Nephron (organoid): Measurements from ENCODE around the gene GRIN3B.

Experiments used
- H3K27ac Mint-ChIP-seq, 3 experiments: 2 replicates each; pipeline ENCODE4 v1.8.0; 2020; ENCODE audit warnings: mixed read lengths in 3 of 3, mild to moderate bottlenecking in 2 of 3, moderate library complexity in 1 of 3
- H3K27me3 Mint-ChIP-seq: 2 replicates; pipeline ENCODE4 v1.8.0; 2021; ENCODE audit warnings: low read depth, mild to moderate bottlenecking, moderate library complexity, mixed read lengths
- H3K36me3 Mint-ChIP-seq: 2 replicates; pipeline ENCODE4 v1.8.0; 2020; ENCODE audit warnings: low read depth, mixed read lengths
- H3K4me1 Mint-ChIP-seq: 2 replicates; pipeline ENCODE4 v1.8.0; 2020; ENCODE audit warnings: mixed read lengths
- H3K4me3 Mint-ChIP-seq, 3 experiments: 2 replicates each; pipeline ENCODE4 v1.8.0; 2020; ENCODE audit warnings: mild to moderate bottlenecking in 3 of 3, mixed read lengths in 3 of 3, moderate library complexity in 2 of 3
- H3K9me3 Mint-ChIP-seq: 2 replicates; pipeline ENCODE4 v1.8.0; 2020; ENCODE audit warnings: mixed read lengths
- TF ChIP-seq, protein P1 (sequence below), 3 experiments: fragments of 200-600 bp; sonication (generic); IDR thresholded peaks; one replicate each; pipeline ENCODE4 v1.5.0; 2021; ENCODE audit warnings: antibody characterized with exemption in 3 of 3; ENCODE audit not compliant: unreplicated experiment in 3 of 3

Gene GRIN3B

DNA sequence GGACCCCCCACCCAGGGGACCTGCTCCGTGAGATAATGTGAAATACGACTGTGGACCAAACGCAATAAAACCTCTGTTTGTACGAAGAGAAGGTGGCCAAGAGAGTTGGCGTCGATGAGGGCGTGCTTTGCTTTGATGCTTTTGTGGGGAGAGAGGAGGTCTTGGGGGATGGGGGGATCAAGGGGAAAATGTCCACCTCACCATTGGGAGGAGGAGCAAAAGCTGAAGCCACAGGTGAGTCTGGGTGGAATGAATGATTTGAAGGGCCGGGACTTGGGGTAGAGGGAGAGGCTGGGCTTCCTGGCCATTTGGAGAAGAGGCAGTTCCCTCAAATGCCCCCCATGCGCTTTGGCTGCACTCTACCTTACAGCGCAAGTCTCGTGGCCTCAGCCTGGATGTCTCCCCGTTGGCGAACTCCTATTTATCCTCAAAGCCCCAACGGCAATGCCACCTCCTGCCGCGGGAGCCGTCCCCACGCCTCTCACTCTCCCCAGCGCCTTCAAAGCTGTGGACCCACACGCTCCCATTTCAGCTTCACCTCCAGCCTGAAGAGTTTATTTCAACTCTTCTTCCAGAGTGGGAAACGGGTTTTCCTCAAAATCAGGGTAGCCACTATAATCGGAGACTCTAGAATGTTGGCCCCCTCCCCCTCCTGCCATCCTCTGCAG lies 38.9 kb downstream of the GRIN3B start:
- Mint-ChIP-seq H3K4me3 (peak overlapping the region; percentile 89 to 94 (median 91)), H3K27me3 (no peaks in the 10 kb centered on the region), H3K27ac (peak overlapping the region in 1 of 3 experiments; percentile 68), H3K9me3 (no peaks in the 10 kb centered on the region), H3K4me1 (peaks cover 25% of the 10 kb centered on the region), H3K36me3 (peaks cover 32% of the 10 kb centered on the region)
- TF ChIP-seq, protein P1, sequence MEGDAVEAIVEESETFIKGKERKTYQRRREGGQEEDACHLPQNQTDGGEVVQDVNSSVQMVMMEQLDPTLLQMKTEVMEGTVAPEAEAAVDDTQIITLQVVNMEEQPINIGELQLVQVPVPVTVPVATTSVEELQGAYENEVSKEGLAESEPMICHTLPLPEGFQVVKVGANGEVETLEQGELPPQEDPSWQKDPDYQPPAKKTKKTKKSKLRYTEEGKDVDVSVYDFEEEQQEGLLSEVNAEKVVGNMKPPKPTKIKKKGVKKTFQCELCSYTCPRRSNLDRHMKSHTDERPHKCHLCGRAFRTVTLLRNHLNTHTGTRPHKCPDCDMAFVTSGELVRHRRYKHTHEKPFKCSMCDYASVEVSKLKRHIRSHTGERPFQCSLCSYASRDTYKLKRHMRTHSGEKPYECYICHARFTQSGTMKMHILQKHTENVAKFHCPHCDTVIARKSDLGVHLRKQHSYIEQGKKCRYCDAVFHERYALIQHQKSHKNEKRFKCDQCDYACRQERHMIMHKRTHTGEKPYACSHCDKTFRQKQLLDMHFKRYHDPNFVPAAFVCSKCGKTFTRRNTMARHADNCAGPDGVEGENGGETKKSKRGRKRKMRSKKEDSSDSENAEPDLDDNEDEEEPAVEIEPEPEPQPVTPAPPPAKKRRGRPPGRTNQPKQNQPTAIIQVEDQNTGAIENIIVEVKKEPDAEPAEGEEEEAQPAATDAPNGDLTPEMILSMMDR (IDR thresholded peaks at IDR 0.05; ENCODE audit: unreplicated experiment in 3 of 3): no peak

DNA sequence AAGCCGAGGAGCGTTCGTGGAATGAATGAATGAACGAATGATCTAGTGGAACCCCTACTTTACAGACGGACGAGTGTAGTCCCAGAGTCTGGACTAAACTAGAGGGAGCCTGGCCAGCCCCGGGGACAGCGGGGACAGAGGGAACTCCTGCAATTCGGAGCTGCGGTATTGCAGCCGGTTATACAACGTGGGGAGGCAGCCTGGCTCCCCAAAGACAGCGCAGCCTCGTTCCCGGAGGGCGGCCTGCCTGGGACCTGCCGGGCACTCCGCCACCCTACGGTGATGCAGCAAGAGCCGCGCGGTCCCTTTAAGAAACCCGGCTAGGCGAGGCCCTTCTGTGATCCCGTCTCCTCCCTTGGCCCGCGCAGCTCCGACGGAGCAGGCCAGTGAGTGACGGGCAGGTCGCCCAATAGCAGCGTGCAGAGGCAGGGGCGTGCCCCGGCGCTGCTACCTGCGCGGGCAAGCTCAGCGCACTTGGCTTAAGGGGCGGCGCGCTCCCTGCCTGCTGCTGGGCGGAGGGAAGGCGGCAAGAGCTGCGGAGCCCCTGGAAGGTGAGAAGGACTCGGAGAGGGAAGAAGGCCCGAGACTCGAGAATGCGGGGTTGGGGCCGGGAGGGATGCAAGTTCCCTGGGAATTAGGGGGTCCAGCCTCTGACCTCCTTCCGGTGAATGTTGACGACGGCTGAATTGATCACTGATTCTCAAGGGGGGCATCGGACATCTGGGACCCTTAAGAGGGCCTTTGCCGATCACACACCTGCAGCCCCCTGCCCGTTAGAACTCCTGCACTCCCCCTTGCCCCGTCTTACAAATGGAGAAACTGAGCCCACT lies 39.6 kb downstream of the GRIN3B start, which contains the start of gene ABCA7:
TSS of gene ABCA7 (plus strand) at position 462 of the 830 bp plus-strand sequence. CDS start 1,255 bp downstream, outside the sequence.
- Mint-ChIP-seq H3K27ac (peak within 1 kb of the TSS in 2 of 3 experiments; percentile 35 to 68), H3K27me3 (no peaks in the 10 kb centered on the region), H3K36me3 (peaks cover 32% of the 10 kb centered on the region)

DNA sequence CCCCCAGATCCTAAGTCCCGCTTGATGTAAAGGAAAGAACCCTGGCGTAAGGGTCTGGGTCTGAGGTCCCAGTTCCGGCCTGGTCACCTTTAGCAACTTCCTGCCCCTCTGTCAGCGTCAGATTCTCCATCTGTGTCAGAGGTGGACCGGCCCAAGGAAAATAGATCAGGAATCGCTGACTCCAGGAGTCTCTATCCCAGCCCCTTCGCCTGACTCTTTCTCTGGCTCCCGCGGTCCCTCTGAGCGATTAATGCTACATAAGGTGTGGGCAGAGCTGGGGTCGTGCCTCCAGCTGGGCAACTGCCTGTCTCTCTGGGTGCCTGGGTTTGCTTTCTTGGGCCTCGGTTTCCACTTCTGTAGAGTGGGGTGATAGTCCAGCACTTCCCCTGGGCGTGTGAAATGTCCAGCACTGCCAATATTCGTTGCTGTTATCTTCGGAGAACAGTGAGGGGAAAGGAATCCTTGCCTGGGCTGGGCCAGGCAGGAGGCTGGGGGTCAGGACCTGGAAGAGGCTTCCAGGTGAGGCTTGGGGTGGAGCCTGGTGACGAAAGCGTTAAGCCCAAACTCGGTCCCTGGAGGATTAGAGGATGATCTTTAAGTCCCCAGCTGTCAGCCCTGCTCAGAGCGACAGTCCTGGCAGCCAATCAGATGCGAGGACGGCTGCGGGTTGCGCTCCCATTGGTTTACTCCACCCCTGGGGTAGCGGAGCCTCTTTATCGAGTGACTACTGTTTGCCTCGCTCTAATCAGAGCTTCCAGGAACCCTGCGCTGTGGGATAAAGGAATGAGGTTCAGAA lies 40.5 kb downstream of the GRIN3B start:
- Mint-ChIP-seq H3K4me1 (peaks cover 25% of the 10 kb centered on the region), H3K27me3 (no peaks in the 10 kb centered on the region), H3K27ac (peak overlapping the region in 1 of 3 experiments; percentile 35), H3K9me3 (no peaks in the 10 kb centered on the region), H3K4me3 (peak overlapping the region; percentile 89 to 94 (median 91)), H3K36me3 (peaks cover 27% of the 10 kb centered on the region)
- TF ChIP-seq, protein P1 (IDR thresholded peaks at IDR 0.05; ENCODE audit: unreplicated experiment in 3 of 3): no peak

More for the DNA sequence above, 39.6 kb downstream of the GRIN3B start, which contains the start of gene ABCA7:
- Mint-ChIP-seq H3K4me3 (peak within 1 kb of the TSS; percentile 89 to 94 (median 91)), H3K4me1 (peaks cover 25% of the 10 kb centered on the region), H3K9me3 (no peaks in the 10 kb centered on the region)
- TF ChIP-seq, protein P1 (IDR thresholded peaks at IDR 0.05; ENCODE audit: unreplicated experiment in 3 of 3): no peak

DNA sequence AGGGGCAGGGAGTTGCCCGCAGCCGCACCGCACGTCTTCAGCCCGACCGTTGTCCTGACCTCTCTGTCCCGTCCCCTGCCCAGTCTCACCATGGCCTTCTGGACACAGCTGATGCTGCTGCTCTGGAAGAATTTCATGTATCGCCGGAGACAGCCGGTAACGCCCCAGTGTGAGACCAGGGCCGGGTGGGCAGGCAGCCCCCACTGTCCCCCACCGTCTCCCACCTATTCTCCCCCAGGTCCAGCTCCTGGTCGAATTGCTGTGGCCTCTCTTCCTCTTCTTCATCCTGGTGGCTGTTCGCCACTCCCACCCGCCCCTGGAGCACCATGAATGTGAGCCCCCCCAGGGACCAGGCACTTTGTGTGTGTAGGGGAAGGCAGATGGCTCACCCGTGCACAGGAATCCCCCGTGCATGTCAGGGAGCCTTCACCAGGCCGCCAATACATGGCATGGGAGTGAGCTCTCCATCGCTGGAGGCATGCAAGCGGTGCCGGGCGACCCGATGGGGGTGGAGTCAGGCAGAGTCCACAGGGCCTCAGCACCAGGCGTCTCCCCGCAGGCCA lies 41.1 kb downstream of the GRIN3B start:
- Mint-ChIP-seq H3K36me3 (peaks cover 21% of the 10 kb centered on the region), H3K9me3 (no peaks in the 10 kb centered on the region), H3K4me3 (peak overlapping the region; percentile 89 to 94 (median 91)), H3K27ac (peak overlapping the region in 1 of 3 experiments; percentile 35), H3K4me1 (peaks cover 25% of the 10 kb centered on the region), H3K27me3 (no peaks in the 10 kb centered on the region)
- TF ChIP-seq, protein P1 (IDR thresholded peaks at IDR 0.05; ENCODE audit: unreplicated experiment in 3 of 3): no peak

DNA sequence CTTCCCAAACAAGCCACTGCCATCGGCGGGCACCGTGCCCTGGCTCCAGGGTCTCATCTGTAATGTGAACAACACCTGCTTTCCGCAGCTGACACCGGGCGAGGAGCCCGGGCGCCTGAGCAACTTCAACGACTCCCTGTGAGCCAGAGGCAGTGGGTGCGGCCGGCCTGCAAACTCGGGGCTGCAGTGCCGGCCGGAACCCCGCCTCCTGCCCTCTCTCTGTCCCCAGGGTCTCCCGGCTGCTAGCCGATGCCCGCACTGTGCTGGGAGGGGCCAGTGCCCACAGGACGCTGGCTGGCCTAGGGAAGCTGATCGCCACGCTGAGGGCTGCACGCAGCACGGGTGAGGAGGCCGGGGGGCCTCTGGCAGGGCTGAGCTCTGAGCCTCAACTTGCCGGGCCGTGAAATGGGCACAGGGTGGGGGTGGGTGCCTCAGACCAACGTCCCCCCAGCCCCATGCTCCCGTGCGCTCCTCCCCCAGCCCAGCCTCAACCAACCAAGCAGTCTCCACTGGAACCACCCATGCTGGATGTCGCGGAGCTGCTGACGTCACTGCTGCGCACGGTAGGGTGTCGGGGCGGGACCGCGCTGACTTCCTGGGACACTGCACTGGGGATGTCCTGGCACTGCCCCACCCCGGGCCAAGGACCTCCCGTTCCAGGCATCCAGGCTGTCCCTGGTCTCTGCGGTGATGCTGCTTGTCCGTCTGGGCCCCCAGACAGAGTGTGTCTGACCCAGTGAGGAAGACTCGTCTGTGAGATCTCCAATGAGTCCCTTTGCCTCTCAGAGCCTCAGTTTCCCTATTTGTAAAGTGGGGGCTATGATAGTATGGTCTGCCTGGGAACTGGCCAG lies 41.8 kb downstream of the GRIN3B start:
- Mint-ChIP-seq H3K4me1 (peaks cover 25% of the 10 kb centered on the region), H3K4me3 (peak overlapping the region in 2 of 3 experiments; percentile 43 to 94), H3K36me3 (peaks cover 17% of the 10 kb centered on the region), H3K27me3 (no peaks in the 10 kb centered on the region), H3K9me3 (no peaks in the 10 kb centered on the region), H3K27ac (no peak overlapping the region)
- TF ChIP-seq, protein P1 (IDR thresholded peaks at IDR 0.05; ENCODE audit: unreplicated experiment in 3 of 3): no peak
